DMS79 treated with DMSO at 0.1 percent for 48 hours (cell line): ENCODE measurements around the gene CAMLG.
"Not testable (repeated sequence)": the region's sequence is repeated elsewhere in the genome, so short reads cannot be mapped to it uniquely, and the experiment has no call there.

Experiments
- DNase-seq: peaks from one replicate; lab custom pipeline; 2025; lab: John Stamatoyannopoulos, UW

Gene CAMLG

GRCh38 chr5:134738133-134738962 is at the start of gene CAMLG:
CAMLG (plus strand) TSS chr5:134738548; CDS start chr5:134738621, 73 bp downstream.
- peak; percentile 74 for DNase-seq

- not testable (repeated sequence) for DNase-seq
Observed at GRCh38 chr5:134690144-134690543, 48.2 kb upstream of the CAMLG start.

- DNase-seq, result no peak
Observed at GRCh38 chr5:134692722-134693121, 45.6 kb upstream of the CAMLG start.

- no peak for DNase-seq
Observed at GRCh38 chr5:134708301-134708700, 30.0 kb upstream of the CAMLG start.

GRCh38 chr5:134714120-134714519 is 24.2 kb upstream of the CAMLG start:
- DNase-seq, result no peak

GRCh38 chr5:134714541-134714940 is 23.8 kb upstream of the CAMLG start:
- no peak for DNase-seq

- not testable (repeated sequence) for DNase-seq
Observed at GRCh38 chr5:134715466-134715865, 22.9 kb upstream of the CAMLG start.

GRCh38 chr5:134724872-134725271 is 13.5 kb upstream of the CAMLG start:
- no peak for DNase-seq

GRCh38 chr5:134732819-134733218 is 5.5 kb upstream of the CAMLG start:
- DNase-seq, result no peak

GRCh38 chr5:134735243-134735642 is 3.1 kb upstream of the CAMLG start:
- DNase-seq, result no peak

- DNase-seq, result no peak
Observed at GRCh38 chr5:134736173-134736812, 2.1 kb upstream of the CAMLG start.

- DNase-seq, result peak; percentile 9
Observed at GRCh38 chr5:134738963-134739661, 764 bp downstream of the CAMLG start.

- no peak for DNase-seq
Observed at GRCh38 chr5:134741052-134741451, 2.7 kb downstream of the CAMLG start.

GRCh38 chr5:134742134-134742533 is 3.8 kb downstream of the CAMLG start:
- no peak for DNase-seq

GRCh38 chr5:134749415-134749814 is 11.1 kb downstream of the CAMLG start:
- no peak for DNase-seq

- no peak for DNase-seq
Observed at GRCh38 chr5:134758176-134758503, 19.8 kb downstream of the CAMLG start.

GRCh38 chr5:134758504-134759341 is 20.4 kb downstream of the CAMLG start, which contains the start of gene DDX46:
DDX46 (plus strand) TSS chr5:134758779; CDS start chr5:134758939, 160 bp downstream.
- peak; percentile 67 for DNase-seq

GRCh38 chr5:134767528-134768291 is 29.4 kb downstream of the CAMLG start:
- not testable (repeated sequence) for DNase-seq

GRCh38 chr5:134769206-134769605 is 30.9 kb downstream of the CAMLG start:
- no peak for DNase-seq

- no peak for DNase-seq
Observed at GRCh38 chr5:134772461-134773125, 34.2 kb downstream of the CAMLG start.

GRCh38 chr5:134777366-134777765 is 39.0 kb downstream of the CAMLG start:
- no peak for DNase-seq
